ENCODE data around the gene CHADL.

Gene CHADL

GRCh38 chr22:41229215-41229614 lies 11.5 kb downstream of the CHADL start:
- Mint-ChIP-seq H3K9me3 (no peaks in the 10 kb centered on the region), H3K27ac (no peak overlapping the region), H3K4me1 (ENCODE audit: low read depth) (no peaks in the 10 kb centered on the region), H3K4me3 (no peak overlapping the region), H3K27me3 (ENCODE audit: low read depth) (no peaks in the 10 kb centered on the region), H3K36me3 (ENCODE audit: low read depth) (peaks cover 12% of the 10 kb centered on the region)

- Mint-ChIP-seq H3K36me3 (ENCODE audit: low read depth) (peaks cover 14% of the 10 kb centered on the region), H3K4me1 (ENCODE audit: low read depth) (no peaks in the 10 kb centered on the region), H3K9me3 (no peaks in the 10 kb centered on the region), H3K4me3 (no peak overlapping the region), H3K27me3 (ENCODE audit: low read depth) (no peaks in the 10 kb centered on the region), H3K27ac (no peak overlapping the region)
Measured at GRCh38 chr22:41226723-41227655, 13.7 kb downstream of the CHADL start.

GRCh38 chr22:41223535-41223934 lies 17.2 kb downstream of the CHADL start:
- Mint-ChIP-seq H3K4me1 (ENCODE audit: low read depth) (peaks cover 5% of the 10 kb centered on the region), H3K4me3 (no peak overlapping the region), H3K27ac (no peak overlapping the region), H3K27me3 (ENCODE audit: low read depth) (no peaks in the 10 kb centered on the region), H3K36me3 (ENCODE audit: low read depth) (peaks cover 19% of the 10 kb centered on the region), H3K9me3 (no peaks in the 10 kb centered on the region)

- no peak overlapping the region for H3K27ac Mint-ChIP-seq
- H3K36me3 Mint-ChIP-seq (ENCODE audit: low read depth): peaks cover 20% of the 10 kb centered on the region
- no peak overlapping the region for H3K4me3 Mint-ChIP-seq
- no peaks in the 10 kb centered on the region for H3K9me3 Mint-ChIP-seq
- H3K27me3 Mint-ChIP-seq (ENCODE audit: low read depth): no peaks in the 10 kb centered on the region
- peaks cover 6% of the 10 kb centered on the region for H3K4me1 Mint-ChIP-seq (ENCODE audit: low read depth)
Measured at GRCh38 chr22:41222846-41223507, 17.8 kb downstream of the CHADL start.

- H3K27me3 Mint-ChIP-seq (ENCODE audit: low read depth): no peaks in the 10 kb centered on the region
- H3K4me1 Mint-ChIP-seq (ENCODE audit: low read depth): peaks cover 30% of the 10 kb centered on the region
- no peaks in the 10 kb centered on the region for H3K9me3 Mint-ChIP-seq
- H3K27ac Mint-ChIP-seq: peak overlapping the region; percentile 93
- H3K4me3 Mint-ChIP-seq: peak overlapping the region; percentile 63
- H3K36me3 Mint-ChIP-seq (ENCODE audit: low read depth): peaks cover 42% of the 10 kb centered on the region
Measured at GRCh38 chr22:41217553-41218157, 23.1 kb downstream of the CHADL start.

GRCh38 chr22:41216984-41217383 lies 23.7 kb downstream of the CHADL start:
- no peaks in the 10 kb centered on the region for H3K27me3 Mint-ChIP-seq (ENCODE audit: low read depth)
- H3K4me1 Mint-ChIP-seq (ENCODE audit: low read depth): peaks cover 30% of the 10 kb centered on the region
- H3K27ac Mint-ChIP-seq: peak overlapping the region; percentile 93
- no peaks in the 10 kb centered on the region for H3K9me3 Mint-ChIP-seq
- peaks cover 44% of the 10 kb centered on the region for H3K36me3 Mint-ChIP-seq (ENCODE audit: low read depth)
- peak overlapping the region; percentile 63 for H3K4me3 Mint-ChIP-seq

- H3K27me3 Mint-ChIP-seq (ENCODE audit: low read depth): no peaks in the 10 kb centered on the region
- H3K36me3 Mint-ChIP-seq (ENCODE audit: low read depth): peaks cover 41% of the 10 kb centered on the region
- peak overlapping the region; percentile 63 for H3K4me3 Mint-ChIP-seq
- H3K4me1 Mint-ChIP-seq (ENCODE audit: low read depth): peaks cover 30% of the 10 kb centered on the region
- no peaks in the 10 kb centered on the region for H3K9me3 Mint-ChIP-seq
- peak overlapping the region; percentile 81 for H3K27ac Mint-ChIP-seq
Measured at GRCh38 chr22:41215926-41216325, 24.8 kb downstream of the CHADL start.

- Mint-ChIP-seq H3K36me3 (ENCODE audit: low read depth) (peaks cover 41% of the 10 kb centered on the region), H3K27ac (peak overlapping the region; percentile 81), H3K27me3 (ENCODE audit: low read depth) (no peaks in the 10 kb centered on the region), H3K9me3 (no peaks in the 10 kb centered on the region), H3K4me3 (peak overlapping the region; percentile 35), H3K4me1 (ENCODE audit: low read depth) (peaks cover 30% of the 10 kb centered on the region)
Measured at GRCh38 chr22:41215409-41215808, 25.3 kb downstream of the CHADL start.

- H3K4me1 Mint-ChIP-seq (ENCODE audit: low read depth): peaks cover 26% of the 10 kb centered on the region
- no peak overlapping the region for H3K27ac Mint-ChIP-seq
- peaks cover 8% of the 10 kb centered on the region for H3K27me3 Mint-ChIP-seq (ENCODE audit: low read depth)
- H3K36me3 Mint-ChIP-seq (ENCODE audit: low read depth): peaks cover 11% of the 10 kb centered on the region
- H3K4me3 Mint-ChIP-seq: peak overlapping the region; percentile 53
- H3K9me3 Mint-ChIP-seq: no peaks in the 10 kb centered on the region
Measured at GRCh38 chr22:41206719-41207118, 34.0 kb downstream of the CHADL start.

GRCh38 chr22:41204992-41205900 lies 35.5 kb downstream of the CHADL start, which contains the start of gene L3MBTL2:
Gene L3MBTL2, plus strand, starts transcription at chr22:41205312. Its CDS starts 51 bp downstream, at chr22:41205363.
- Mint-ChIP-seq H3K27me3 (ENCODE audit: low read depth) (peaks cover 13% of the 10 kb centered on the region), H3K4me3 (peak within 1 kb of the TSS; percentile 95), H3K4me1 (ENCODE audit: low read depth) (peaks cover 26% of the 10 kb centered on the region), H3K27ac (peak within 1 kb of the TSS; percentile 88), H3K36me3 (ENCODE audit: low read depth) (peaks cover 11% of the 10 kb centered on the region), H3K9me3 (no peaks in the 10 kb centered on the region)

GRCh38 chr22:41204066-41204465 lies 36.7 kb downstream of the CHADL start:
- peaks cover 23% of the 10 kb centered on the region for H3K4me1 Mint-ChIP-seq (ENCODE audit: low read depth)
- no peaks in the 10 kb centered on the region for H3K9me3 Mint-ChIP-seq
- H3K27me3 Mint-ChIP-seq (ENCODE audit: low read depth): peaks cover 20% of the 10 kb centered on the region
- H3K4me3 Mint-ChIP-seq: peak overlapping the region; percentile 76
- H3K36me3 Mint-ChIP-seq (ENCODE audit: low read depth): peaks cover 6% of the 10 kb centered on the region
- peak overlapping the region; percentile 72 for H3K27ac Mint-ChIP-seq

- Mint-ChIP-seq H3K9me3 (no peaks in the 10 kb centered on the region), H3K4me1 (ENCODE audit: low read depth) (peaks cover 25% of the 10 kb centered on the region), H3K4me3 (no peak overlapping the region), H3K27me3 (ENCODE audit: low read depth) (peaks cover 25% of the 10 kb centered on the region), H3K27ac (no peak overlapping the region), H3K36me3 (ENCODE audit: low read depth) (peaks cover 3% of the 10 kb centered on the region)
Measured at GRCh38 chr22:41203118-41203517, 37.6 kb downstream of the CHADL start.

GRCh38 chr22:41201141-41201540 lies 39.6 kb downstream of the CHADL start:
- no peaks in the 10 kb centered on the region for H3K9me3 Mint-ChIP-seq
- H3K27ac Mint-ChIP-seq: no peak overlapping the region
- H3K4me1 Mint-ChIP-seq (ENCODE audit: low read depth): peaks cover 22% of the 10 kb centered on the region
- H3K27me3 Mint-ChIP-seq (ENCODE audit: low read depth): peaks cover 36% of the 10 kb centered on the region
- no peak overlapping the region for H3K4me3 Mint-ChIP-seq
- H3K36me3 Mint-ChIP-seq (ENCODE audit: low read depth): peaks cover 1% of the 10 kb centered on the region

All from T-helper 1 cell treated with Interleukin-12 subunit alpha and Interleukin-12 subunit beta and Interleukin-4 antibody, amounts not matched to agents 30 μg/mL and 1 μg/mL, for 36 hours (primary cell).